HG03095 (cell line): ENCODE measurements around the gene RAI1.

Experiments used
- ATAC-seq: cut with Tn5 transposase; IDR thresholded peaks from one replicate; pipeline ENCODE4 v1.9.1; 2021; ENCODE audit warnings: moderate library complexity; ENCODE audit not compliant: unreplicated experiment

The RAI1 gene

GRCh38 chr17:17781591-17782496, 100.6 kb downstream of the RAI1 start:
- ATAC-seq = no peak

GRCh38 chr17:17782523-17783115, 101.4 kb downstream of the RAI1 start:
- no peak for ATAC-seq

DNA sequence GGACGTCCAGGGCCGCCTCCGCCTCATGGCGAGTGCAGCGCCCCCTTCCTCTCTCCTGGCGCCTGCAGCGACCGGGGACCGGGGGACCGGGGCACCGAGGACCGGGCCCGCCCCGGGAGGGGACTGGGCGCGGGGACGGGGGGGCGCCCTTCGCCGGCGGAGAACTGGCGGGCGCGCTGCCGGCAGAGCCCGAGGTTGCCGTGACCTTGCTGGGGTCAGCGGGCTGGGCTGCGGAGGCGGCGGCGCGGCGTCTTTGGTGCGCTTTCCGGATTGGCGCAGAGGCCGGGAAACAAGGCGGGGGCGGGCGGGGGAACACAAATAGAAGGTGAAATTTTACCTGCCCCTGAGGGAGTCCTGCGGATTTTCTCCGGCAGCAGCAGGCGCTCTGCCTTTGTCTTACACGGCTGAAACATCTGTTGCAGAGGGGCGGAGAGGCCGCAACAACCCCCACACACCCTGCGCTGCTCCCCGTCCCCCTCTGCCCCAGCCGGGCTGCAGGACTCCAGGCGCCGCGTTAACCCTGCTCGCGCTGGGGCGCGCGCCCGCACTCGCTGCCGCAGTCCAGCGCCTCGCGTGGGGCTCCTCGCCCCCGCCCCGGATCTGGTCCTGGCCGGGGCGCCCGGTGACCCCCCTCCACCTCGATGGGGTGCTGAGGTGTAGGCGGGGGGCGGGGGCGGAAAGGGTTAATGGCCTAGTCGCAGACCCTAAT, 102.0 kb downstream of the RAI1 start:
- no peak for ATAC-seq

GRCh38 chr17:17783825-17784656, 102.8 kb downstream of the RAI1 start:
- no peak for ATAC-seq

GRCh38 chr17:17784657-17785267, 103.5 kb downstream of the RAI1 start:
- no peak for ATAC-seq

GRCh38 chr17:17785407-17785806, 104.1 kb downstream of the RAI1 start:
- no peak for ATAC-seq

DNA sequence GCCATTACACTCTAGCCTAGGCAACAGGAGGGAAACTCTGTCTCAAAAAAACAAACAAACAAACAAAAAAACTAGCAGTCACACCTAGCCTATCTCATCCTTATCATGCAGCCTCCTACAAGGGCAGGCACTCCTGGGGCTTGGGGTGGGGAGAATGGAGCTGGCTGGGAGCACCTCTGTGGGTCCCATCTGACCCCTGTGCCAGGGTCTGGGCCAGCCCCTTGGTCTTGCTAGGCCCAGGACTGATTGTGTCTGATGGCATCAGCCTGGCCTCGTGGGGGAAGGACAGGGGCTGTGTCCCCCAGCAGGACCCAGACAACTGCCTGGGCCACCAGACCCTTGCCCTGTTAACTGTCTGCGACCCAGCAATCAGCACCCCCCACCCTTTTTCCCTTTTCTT, 105.7 kb downstream of the RAI1 start:
- no peak for ATAC-seq

GRCh38 chr17:17787568-17787967, 106.3 kb downstream of the RAI1 start:
- ATAC-seq = no peak

- ATAC-seq = no peak
These were observed 107.7 kb downstream of the RAI1 start for GRCh38 chr17:17788967-17789366.

DNA sequence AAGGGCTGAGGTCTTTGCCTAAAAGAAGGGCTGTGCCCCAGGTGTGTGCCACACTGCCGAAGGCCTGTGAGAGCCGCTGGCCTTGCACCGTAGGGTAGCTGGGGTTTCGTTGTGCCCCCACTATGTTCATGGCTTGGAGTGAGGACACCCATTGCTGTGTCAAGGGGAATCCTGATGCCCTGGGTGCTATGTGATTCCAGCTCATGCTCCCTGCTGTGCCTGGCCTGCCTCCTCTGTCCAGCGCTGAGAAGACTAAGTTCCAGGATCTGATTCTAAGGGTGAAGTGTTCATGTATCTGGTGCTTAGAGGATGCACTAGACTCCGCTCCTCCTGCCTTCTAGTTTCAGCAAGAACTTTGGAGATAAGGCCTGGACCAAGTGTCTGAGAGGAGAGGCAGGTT, 108.2 kb downstream of the RAI1 start:
- ATAC-seq = no peak

GRCh38 chr17:17789828-17790636, 108.8 kb downstream of the RAI1 start:
- no peak for ATAC-seq

GRCh38 chr17:17790637-17791464, 109.6 kb downstream of the RAI1 start:
- no peak for ATAC-seq

DNA sequence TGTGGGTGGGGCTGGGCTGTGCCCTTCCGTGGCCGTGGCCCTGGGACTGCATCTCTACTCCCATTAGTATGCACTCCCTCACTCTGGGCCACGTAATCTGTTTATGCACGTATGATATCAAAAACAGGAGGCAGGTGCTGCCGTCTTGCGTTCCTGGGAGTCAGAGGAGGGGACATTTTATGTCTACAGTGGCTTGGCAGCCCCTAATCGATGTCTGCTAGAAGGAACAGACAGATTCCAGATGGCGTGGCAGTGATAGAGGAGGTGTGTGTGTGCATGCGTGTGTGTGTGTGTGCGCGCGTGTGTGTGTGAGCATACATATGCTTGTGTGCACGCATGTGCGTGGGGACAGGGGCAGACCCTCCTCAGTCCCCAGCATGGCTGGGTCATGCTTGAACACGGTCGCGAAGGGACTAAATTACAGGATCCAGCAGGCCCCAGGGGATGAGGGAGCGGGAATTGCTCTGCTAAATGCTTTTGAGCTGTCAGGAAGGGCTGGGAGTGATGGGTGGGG, 110.8 kb downstream of the RAI1 start:
- no peak for ATAC-seq

DNA sequence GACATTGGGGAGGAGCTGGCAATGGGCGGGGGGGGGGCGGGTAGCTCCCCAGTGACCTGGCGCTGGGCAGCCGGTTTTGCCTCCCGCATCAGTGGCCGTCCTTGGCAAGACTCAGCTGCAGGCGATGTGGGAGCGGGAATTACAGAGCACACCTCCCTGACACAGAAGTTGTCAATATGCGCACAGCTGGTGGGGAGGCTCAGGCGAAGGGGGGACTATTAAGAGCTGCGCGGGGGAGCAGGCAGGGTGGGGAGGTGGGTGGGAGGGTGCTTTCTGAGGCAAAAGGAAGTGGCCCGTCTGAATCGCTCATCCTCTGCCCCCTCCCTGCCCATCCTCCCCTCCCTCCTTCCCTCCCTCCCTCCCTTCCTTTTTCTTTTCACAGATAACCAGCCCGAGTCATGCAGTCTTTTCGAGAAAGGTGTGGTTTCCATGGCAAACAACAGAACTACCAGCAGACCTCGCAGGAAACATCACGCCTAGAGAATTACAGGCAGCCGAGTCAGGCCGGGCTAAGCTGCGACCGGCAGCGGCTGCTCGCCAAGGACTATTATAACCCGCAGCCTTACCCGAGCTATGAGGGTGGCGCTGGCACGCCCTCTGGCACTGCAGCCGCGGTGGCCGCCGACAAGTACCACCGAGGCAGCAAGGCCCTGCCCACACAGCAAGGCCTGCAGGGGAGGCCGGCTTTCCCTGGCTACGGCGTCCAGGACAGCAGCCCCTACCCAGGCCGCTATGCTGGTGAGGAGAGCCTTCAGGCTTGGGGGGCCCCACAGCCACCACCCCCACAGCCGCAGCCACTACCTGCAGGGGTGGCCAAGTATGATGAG, 111.5 kb downstream of the RAI1 start:
- no peak for ATAC-seq

GRCh38 chr17:17793378-17794214, 112.3 kb downstream of the RAI1 start:
- no peak for ATAC-seq

GRCh38 chr17:17794382-17794781, 113.1 kb downstream of the RAI1 start:
- no peak for ATAC-seq

DNA sequence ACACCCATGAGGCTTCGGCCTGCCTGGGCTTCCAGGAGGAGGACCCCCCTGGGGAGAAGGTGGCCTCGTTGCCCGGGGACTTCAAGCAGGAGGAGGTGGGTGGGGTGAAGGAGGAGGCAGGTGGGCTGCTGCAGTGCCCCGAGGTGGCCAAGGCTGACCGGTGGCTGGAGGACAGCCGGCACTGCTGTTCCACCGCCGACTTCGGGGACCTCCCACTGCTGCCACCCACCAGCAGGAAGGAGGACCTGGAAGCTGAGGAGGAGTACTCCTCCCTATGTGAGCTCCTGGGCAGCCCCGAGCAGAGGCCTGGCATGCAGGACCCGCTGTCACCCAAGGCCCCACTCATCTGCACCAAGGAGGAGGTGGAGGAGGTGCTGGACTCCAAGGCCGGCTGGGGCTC, 114.0 kb downstream of the RAI1 start:
- no peak for ATAC-seq
